Measurements from ENCODE around the gene GDI1. TPM values are rescaled to one million over a fixed set of nuclear protein-coding genes. Genes with fewer than 3 reads are reported as not detected.

GDI1 gene
- total RNA-seq, 4 donors from 2014 or later, result 64.9 to 115 (median 73.6) TPM

GRCh38 chrX:154469880-154470279 lies 32.9 kb downstream of the GDI1 start:
- TF ChIP-seq POLR2A (IDR thresholded peaks at IDR 0.05), result no peak
- TF ChIP-seq EP300 (IDR thresholded peaks at IDR 0.05), result no peak
- TF ChIP-seq CTCF (IDR thresholded peaks at IDR 0.05), result no peak
- no peak for TF ChIP-seq POLR2AphosphoS5 (IDR thresholded peaks at IDR 0.05)
- whole genome bisulfite sequencing, result 100% methylated on average over 6 of the region's 18 CpGs
- Histone ChIP-seq H3K27me3 (no peaks in the 10 kb centered on the region), H3K9me3 (no peaks in the 10 kb centered on the region), H3K4me3 (no peak overlapping the region), H3K4me1 (no peaks in the 10 kb centered on the region), H3K36me3 (peaks cover 69% of the 10 kb centered on the region), H3K27ac (no peak overlapping the region)
- DNase-seq (ENCODE audit: low spot score in 2 of 2), result no peak

GRCh38 chrX:154470434-154470833 lies 33.5 kb downstream of the GDI1 start:
- 83% methylated on average over 1 of the region's 14 CpGs for WGBS
- TF ChIP-seq CTCF (IDR thresholded peaks at IDR 0.05), result no peak
- TF ChIP-seq POLR2A (IDR thresholded peaks at IDR 0.05), result no peak
- TF ChIP-seq EP300 (IDR thresholded peaks at IDR 0.05), result no peak
- TF ChIP-seq POLR2AphosphoS5 (IDR thresholded peaks at IDR 0.05), result no peak
- peaks cover 64% of the 10 kb centered on the region for H3K36me3 ChIP-seq
- H3K27ac ChIP-seq, result no peak overlapping the region
- no peaks in the 10 kb centered on the region for H3K9me3 ChIP-seq
- no peak for DNase-seq (ENCODE audit: low spot score in 2 of 2)
- H3K27me3 ChIP-seq, result no peaks in the 10 kb centered on the region
- H3K4me1 ChIP-seq, result no peaks in the 10 kb centered on the region
- no peak overlapping the region for H3K4me3 ChIP-seq

GRCh38 chrX:154470914-154471568 lies 34.1 kb downstream of the GDI1 start:
- H3K4me1 ChIP-seq, result no peaks in the 10 kb centered on the region
- H3K4me3 ChIP-seq, result no peak overlapping the region
- H3K27me3 ChIP-seq, result no peaks in the 10 kb centered on the region
- 90% methylated on average over 19 of the region's 23 CpGs for whole genome bisulfite sequencing
- peaks cover 58% of the 10 kb centered on the region for H3K36me3 ChIP-seq
- no peak overlapping the region for H3K27ac ChIP-seq
- no peaks in the 10 kb centered on the region for H3K9me3 ChIP-seq
- TF ChIP-seq POLR2AphosphoS5 (IDR thresholded peaks at IDR 0.05) (no peak), EP300 (IDR thresholded peaks at IDR 0.05) (no peak), POLR2A (IDR thresholded peaks at IDR 0.05) (no peak), CTCF (IDR thresholded peaks at IDR 0.05) (no peak)
- no peak for DNase-seq (ENCODE audit: low spot score in 2 of 2)

- WGBS, result 88% methylated on average over 23 of the region's 23 CpGs
- H3K36me3 ChIP-seq, result peaks cover 48% of the 10 kb centered on the region
- DNase-seq (ENCODE audit: low spot score in 2 of 2), result no peak
- no peaks in the 10 kb centered on the region for H3K9me3 ChIP-seq
- no peak overlapping the region for H3K4me3 ChIP-seq
- H3K27ac ChIP-seq, result no peak overlapping the region
- H3K27me3 ChIP-seq, result no peaks in the 10 kb centered on the region
- H3K4me1 ChIP-seq, result no peaks in the 10 kb centered on the region
- TF ChIP-seq POLR2A (IDR thresholded peaks at IDR 0.05) (no peak), CTCF (IDR thresholded peaks at IDR 0.05) (no peak), EP300 (IDR thresholded peaks at IDR 0.05) (no peak), POLR2AphosphoS5 (IDR thresholded peaks at IDR 0.05) (no peak)
These were observed 35.1 kb downstream of the GDI1 start for GRCh38 chrX:154471839-154472684.
